ENCODE measurements around the gene UBL4B. TPM values are rescaled to one million over a fixed set of nuclear protein-coding genes. Genes with fewer than 3 reads are reported as not detected.

UBL4B gene
- total RNA-seq, 2 experiments from 2014 or later, result not detected

DNA sequence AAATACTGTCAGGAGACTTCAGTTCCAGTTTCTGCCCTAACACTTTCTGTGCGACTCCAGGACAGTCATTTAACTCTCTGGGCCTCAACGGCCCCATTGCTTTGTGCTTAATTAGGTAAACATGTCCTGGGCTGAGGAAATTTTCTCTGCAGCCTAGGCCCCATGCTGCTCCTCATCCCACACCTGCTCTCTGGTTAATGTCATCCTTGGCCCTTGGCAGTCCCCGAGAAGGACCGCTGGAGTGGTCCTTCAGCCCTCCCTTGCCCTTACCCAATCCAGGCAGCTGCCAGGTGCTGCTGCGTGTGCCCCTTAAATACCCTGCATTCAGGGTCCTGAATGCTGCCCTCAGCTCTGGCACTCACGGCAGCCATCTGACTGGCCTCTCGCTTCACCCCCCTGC, 18.7 kb downstream of the UBL4B start:
- BruUV-seq (replicated peaks), result no TSS peak
- intact Hi-C loops (cut with micrococcal nuclease; ENCODE audit: unreplicated experiment), result no loop called here

DNA sequence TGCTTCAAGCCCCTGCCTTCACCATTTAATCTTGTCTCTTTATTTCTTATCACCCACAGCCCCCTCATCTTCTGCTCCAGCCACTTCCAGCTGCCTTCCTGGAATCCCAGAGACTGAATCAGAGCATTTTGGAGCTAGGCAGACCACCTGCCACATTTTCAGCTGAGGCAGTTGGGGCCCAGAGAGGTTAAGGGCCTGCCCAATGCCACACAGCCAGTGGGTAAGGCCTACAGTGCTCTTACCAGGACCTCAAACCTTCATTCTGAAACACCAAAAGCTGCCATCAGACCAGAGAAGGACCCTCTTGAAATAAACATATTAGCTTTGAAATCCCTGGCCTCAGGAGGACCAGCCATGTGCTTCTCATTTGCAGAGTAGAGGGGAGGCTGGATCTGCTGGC, 20.4 kb downstream of the UBL4B start:
- Histone ChIP-seq H3K4me2 (ENCODE audit: low read length) (no peak overlapping the region), H3K79me2 (ENCODE audit: insufficient read depth, low read depth, low read length) (no peaks in the 10 kb centered on the region), H4K20me1 (ENCODE audit: insufficient read depth, low read length) (no peaks in the 10 kb centered on the region), H3K9me2 (ENCODE audit: insufficient read depth, low read length) (no peaks in the 10 kb centered on the region), H3K27ac (ENCODE audit: low read depth, low read length, poor library complexity, severe bottlenecking) (no peak overlapping the region), H3K4me1 (ENCODE audit: insufficient read depth, low read length, poor library complexity, severe bottlenecking) (no peaks in the 10 kb centered on the region), H2AFZ (ENCODE audit: low read length) (no peak overlapping the region), H3K9me3 (ENCODE audit: low read length) (no peaks in the 10 kb centered on the region), H3K36me3 (ENCODE audit: insufficient read depth, low read length) (no peaks in the 10 kb centered on the region), H3K4me3 (ENCODE audit: low read depth, low read length, poor library complexity, severe bottlenecking) (no peak overlapping the region)
- ChIA-PET POLR2A (interaction anchor here (0.5 to 0.7 kb wide), 5 partner anchors 76 to 859 kb away, joined by 3 to 4 read pairs (median 3); no protein-coding TSS in a partner anchor), CTCF (ENCODE audit: unreplicated experiment) (no interaction called here)
- TF ChIP-seq, protein P1, sequence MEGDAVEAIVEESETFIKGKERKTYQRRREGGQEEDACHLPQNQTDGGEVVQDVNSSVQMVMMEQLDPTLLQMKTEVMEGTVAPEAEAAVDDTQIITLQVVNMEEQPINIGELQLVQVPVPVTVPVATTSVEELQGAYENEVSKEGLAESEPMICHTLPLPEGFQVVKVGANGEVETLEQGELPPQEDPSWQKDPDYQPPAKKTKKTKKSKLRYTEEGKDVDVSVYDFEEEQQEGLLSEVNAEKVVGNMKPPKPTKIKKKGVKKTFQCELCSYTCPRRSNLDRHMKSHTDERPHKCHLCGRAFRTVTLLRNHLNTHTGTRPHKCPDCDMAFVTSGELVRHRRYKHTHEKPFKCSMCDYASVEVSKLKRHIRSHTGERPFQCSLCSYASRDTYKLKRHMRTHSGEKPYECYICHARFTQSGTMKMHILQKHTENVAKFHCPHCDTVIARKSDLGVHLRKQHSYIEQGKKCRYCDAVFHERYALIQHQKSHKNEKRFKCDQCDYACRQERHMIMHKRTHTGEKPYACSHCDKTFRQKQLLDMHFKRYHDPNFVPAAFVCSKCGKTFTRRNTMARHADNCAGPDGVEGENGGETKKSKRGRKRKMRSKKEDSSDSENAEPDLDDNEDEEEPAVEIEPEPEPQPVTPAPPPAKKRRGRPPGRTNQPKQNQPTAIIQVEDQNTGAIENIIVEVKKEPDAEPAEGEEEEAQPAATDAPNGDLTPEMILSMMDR (conservative IDR thresholded peaks at IDR 0.05; ENCODE audit: low read length), result no peak
- BruUV-seq (replicated peaks), result no TSS peak
- intact Hi-C loops (cut with micrococcal nuclease; ENCODE audit: unreplicated experiment), result no loop called here
- no peak for DNase-seq (ENCODE audit: low spot score)

More for the DNA sequence above, 18.7 kb downstream of the UBL4B start:
- no peak overlapping the region for H3K4me2 ChIP-seq (ENCODE audit: low read length)
- H3K4me1 ChIP-seq (ENCODE audit: insufficient read depth, low read length, poor library complexity, severe bottlenecking), result no peaks in the 10 kb centered on the region
- H2AFZ ChIP-seq (ENCODE audit: low read length), result no peak overlapping the region
- H3K36me3 ChIP-seq (ENCODE audit: insufficient read depth, low read length), result no peaks in the 10 kb centered on the region
- no peak for TF ChIP-seq EZH2phosphoT487 (IDR thresholded peaks at IDR 0.05; ENCODE audit: borderline replicate concordance, low read depth, low read length)
- TF ChIP-seq, protein P1 (conservative IDR thresholded peaks at IDR 0.05; ENCODE audit: low read length), result no peak
- POLR2A ChIA-PET, result no interaction called here
- no peaks in the 10 kb centered on the region for H3K79me2 ChIP-seq (ENCODE audit: insufficient read depth, low read depth, low read length)
- no peaks in the 10 kb centered on the region for H3K9me2 ChIP-seq (ENCODE audit: insufficient read depth, low read length)
- H3K4me3 ChIP-seq (ENCODE audit: low read depth, low read length, poor library complexity, severe bottlenecking), result no peak overlapping the region
- H4K20me1 ChIP-seq (ENCODE audit: insufficient read depth, low read length), result no peaks in the 10 kb centered on the region
- H3K27ac ChIP-seq (ENCODE audit: low read depth, low read length, poor library complexity, severe bottlenecking), result no peak overlapping the region
- CTCF ChIA-PET (ENCODE audit: unreplicated experiment), result no interaction called here
- no peak for DNase-seq (ENCODE audit: low spot score)
- no peaks in the 10 kb centered on the region for H3K9me3 ChIP-seq (ENCODE audit: low read length)

DNA sequence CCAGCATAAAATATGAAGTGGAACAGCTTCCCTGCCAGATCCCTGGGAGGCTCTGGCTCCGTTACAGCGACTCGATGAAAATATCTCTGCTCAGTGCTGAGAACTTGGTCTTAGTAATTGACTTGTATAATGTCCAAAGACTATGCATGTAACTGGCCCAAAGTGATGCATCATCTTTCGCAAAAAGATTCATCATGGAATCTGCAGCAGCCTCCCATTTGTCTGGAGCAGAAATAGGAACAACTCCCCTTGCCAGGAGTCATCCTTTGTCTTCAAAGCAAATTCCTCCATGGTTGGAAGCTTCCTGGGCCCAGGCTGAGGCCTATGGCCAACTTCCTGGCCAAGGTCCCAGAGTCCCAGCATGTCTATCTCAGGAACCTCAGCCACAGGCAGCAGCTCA, 21.2 kb downstream of the UBL4B start:
- H3K4me3 ChIP-seq (ENCODE audit: low read depth, low read length, poor library complexity, severe bottlenecking), result no peak overlapping the region
- intact Hi-C loops (cut with micrococcal nuclease; ENCODE audit: unreplicated experiment), result no loop called here
- ChIA-PET CTCF (ENCODE audit: unreplicated experiment) (no interaction called here), POLR2A (no interaction called here)
- no peak for TF ChIP-seq EZH2phosphoT487 (IDR thresholded peaks at IDR 0.05; ENCODE audit: borderline replicate concordance, low read depth, low read length)
- TF ChIP-seq, protein P1 (conservative IDR thresholded peaks at IDR 0.05; ENCODE audit: low read length), result no peak
- no peak overlapping the region for H2AFZ ChIP-seq (ENCODE audit: low read length)
- H3K4me1 ChIP-seq (ENCODE audit: insufficient read depth, low read length, poor library complexity, severe bottlenecking), result no peaks in the 10 kb centered on the region
- H3K9me3 ChIP-seq (ENCODE audit: low read length), result no peaks in the 10 kb centered on the region
- no peaks in the 10 kb centered on the region for H3K79me2 ChIP-seq (ENCODE audit: insufficient read depth, low read depth, low read length)
- H4K20me1 ChIP-seq (ENCODE audit: insufficient read depth, low read length), result no peaks in the 10 kb centered on the region
- no peaks in the 10 kb centered on the region for H3K9me2 ChIP-seq (ENCODE audit: insufficient read depth, low read length)
- BruUV-seq (replicated peaks), result no TSS peak
- no peak for DNase-seq (ENCODE audit: low spot score)
- no peak overlapping the region for H3K27ac ChIP-seq (ENCODE audit: low read depth, low read length, poor library complexity, severe bottlenecking)
- no peak overlapping the region for H3K4me2 ChIP-seq (ENCODE audit: low read length)
- no peaks in the 10 kb centered on the region for H3K36me3 ChIP-seq (ENCODE audit: insufficient read depth, low read length)

Measured in OCI-LY7 (cell line).